IMR-90 (cell line): Measurements from ENCODE around the gene PRAME. TPM values are rescaled to one million over a fixed set of nuclear protein-coding genes. Genes with fewer than 3 reads are reported as not detected.

Experiments used
- ATAC-seq: fragments of 200-7000 bp; cut with Tn5 transposase; 2 replicates; pipeline ENCODE4 v1.9.1; 2020; ENCODE audit warnings: low read depth, mild to moderate bottlenecking, moderate library complexity
- BruUV-seq: library from RNA; stranded (reverse); fragments of 400-500 nt; replicated peaks from 2 replicates; lab custom pipeline; 2021; lab: Mats Ljungman, UMichigan
- CTCF ChIA-PET: fragments of 300-600 bp; formaldehyde crosslinking; extraction: SDS; loops from one replicate; lab custom pipeline; 2021; ENCODE audit warnings: antibody characterized with exemption; lab: Yijun Ruan, JAX
- POLR2A ChIA-PET: fragments of 300-600 bp; sonication (Branson Sonifier 250); formaldehyde crosslinking; loops from one replicate; lab custom pipeline; 2022; ENCODE audit warnings: antibody characterized with exemption; ENCODE audit not compliant: unreplicated experiment; lab: Charles Lee
- DNase-seq: peaks from one replicate; pipeline ENCODE4 v3.0.0; 2013
- H2AFZ ChIP-seq: replicated peaks from 2 replicates; pipeline ENCODE3; 2013; ENCODE audit warnings: low read length, mild to moderate bottlenecking; ENCODE audit not compliant: poor library complexity
- H2AK5ac ChIP-seq: 2 replicates; pipeline ENCODE4 v1.6.1; 2013; ENCODE audit warnings: low read depth, low read length, inconsistent platforms
- H2AK9ac ChIP-seq: replicated peaks from 2 replicates; pipeline ENCODE3; 2013; ENCODE audit warnings: mild to moderate bottlenecking, low read depth, low read length, moderate library complexity; ENCODE audit not compliant: poor library complexity
- H2BK120ac ChIP-seq: 2 replicates; pipeline ENCODE4 v1.6.1; 2013; ENCODE audit warnings: low read depth, low read length, inconsistent platforms
- H2BK15ac ChIP-seq: 3 replicates; pipeline ENCODE4 v1.6.1; 2013; ENCODE audit warnings: low read depth, low read length, inconsistent platforms
- H2BK20ac ChIP-seq: 2 replicates; pipeline ENCODE4 v1.6.1; 2013; ENCODE audit warnings: low read depth, mild to moderate bottlenecking, inconsistent platforms, low read length, moderate library complexity
- H2BK5ac ChIP-seq: 2 replicates; pipeline ENCODE4 v1.6.1; 2013; ENCODE audit warnings: mild to moderate bottlenecking, low read depth, low read length, inconsistent platforms; ENCODE audit not compliant: poor library complexity, severe bottlenecking
- H3K14ac ChIP-seq: replicated peaks from 2 replicates; pipeline ENCODE4 v1.6.1; 2013; ENCODE audit warnings: low read depth, low read length, inconsistent platforms
- H3K18ac ChIP-seq: 2 replicates; pipeline ENCODE4 v1.6.1; 2013; ENCODE audit warnings: low read depth, low read length, control low read depth
- H3K23ac ChIP-seq: 2 replicates; pipeline ENCODE4 v1.6.1; 2013; ENCODE audit warnings: low read depth, low read length, inconsistent platforms
- H3K27ac ChIP-seq: 2 replicates; pipeline ENCODE4 v1.5.1; 2013; ENCODE audit warnings: mild to moderate bottlenecking, control low read depth, low read length; ENCODE audit not compliant: insufficient read depth
- H3K27me3 ChIP-seq: 2 replicates; pipeline ENCODE4 v1.6.1; 2013; ENCODE audit warnings: low read length; ENCODE audit not compliant: control insufficient read depth, insufficient read depth
- H3K36me3 ChIP-seq: 2 replicates; pipeline ENCODE4 v1.6.1; 2013; ENCODE audit warnings: low read length, mixed read lengths; ENCODE audit not compliant: control insufficient read depth, insufficient read depth
- H3K4ac ChIP-seq: 2 replicates; pipeline ENCODE4 v1.6.1; 2013; ENCODE audit warnings: low read depth, low read length, inconsistent platforms
- H3K4me1 ChIP-seq: 2 replicates; pipeline ENCODE4 v1.6.1; 2013; ENCODE audit warnings: low read length, mixed read lengths; ENCODE audit not compliant: control insufficient read depth, insufficient read depth
- H3K4me2 ChIP-seq: 2 replicates; pipeline ENCODE4 v1.6.1; 2013; ENCODE audit warnings: low read depth, mild to moderate bottlenecking, control low read depth, low read length, moderate library complexity
- H3K4me3 ChIP-seq: 2 replicates; pipeline ENCODE4 v1.5.1; 2013; ENCODE audit warnings: low read depth, mild to moderate bottlenecking, control low read depth, low read length, moderate library complexity; ENCODE audit not compliant: insufficient read depth
- H3K56ac ChIP-seq: 2 replicates; pipeline ENCODE4 v1.6.1; 2013; ENCODE audit warnings: low read length, inconsistent platforms; ENCODE audit not compliant: insufficient read depth; ENCODE audit errors: extremely low read depth
- H3K79me1 ChIP-seq, 2 experiments: 2 replicates each; pipeline ENCODE4 v1.6.1; 2013; ENCODE audit warnings: low read length in 2 of 2, inconsistent platforms in 1 of 2, low read depth in 1 of 2
- H3K9ac ChIP-seq: 2 replicates; pipeline ENCODE4 v1.6.1; 2013; ENCODE audit warnings: low read depth, low read length, control low read depth
- H3K9me1 ChIP-seq: 2 replicates; pipeline ENCODE4 v1.6.1; 2013; ENCODE audit warnings: low read length, inconsistent platforms; ENCODE audit not compliant: insufficient read depth
- H3K9me3 ChIP-seq: 2 replicates; pipeline ENCODE4 v1.6.1; 2013; ENCODE audit warnings: low read length; ENCODE audit not compliant: control insufficient read depth, insufficient read depth
- H4K20me1 ChIP-seq: 2 replicates; pipeline ENCODE4 v1.6.1; 2013; ENCODE audit warnings: low read length, inconsistent platforms; ENCODE audit not compliant: insufficient read depth
- H4K5ac ChIP-seq: 2 replicates; pipeline ENCODE4 v1.6.1; 2013; ENCODE audit warnings: mild to moderate bottlenecking, low read depth, low read length, control low read depth
- H4K8ac ChIP-seq, 2 experiments: 2 replicates each; pipeline ENCODE4 v1.6.1; 2013; ENCODE audit warnings: low read depth in 2 of 2, low read length in 2 of 2, control low read depth in 1 of 2, inconsistent platforms in 1 of 2
- H4K91ac ChIP-seq: 2 replicates; pipeline ENCODE4 v1.6.1; 2013; ENCODE audit warnings: low read depth, low read length, inconsistent platforms; ENCODE audit not compliant: insufficient read depth
- CEBPB ChIP-seq: IDR thresholded peaks from 2 replicates; pipeline ENCODE4 v1.6.1; 2012; ENCODE audit warnings: low read depth, low read length, improper control_type of control experiment
- CHD1 ChIP-seq: IDR thresholded peaks from 2 replicates; pipeline ENCODE4 v1.6.1; 2012; ENCODE audit warnings: low read depth, low read length, improper control_type of control experiment
- FOS ChIP-seq: fragments of 150-350 bp; IDR thresholded peaks from 2 replicates; pipeline ENCODE4 v1.6.1; 2016; ENCODE audit warnings: low read depth, low read length
- MAFK ChIP-seq: IDR thresholded peaks from 2 replicates; pipeline ENCODE4 v1.6.1; 2012; ENCODE audit warnings: low read depth, low read length, improper control_type of control experiment
- NFE2L2 ChIP-seq: fragments of 150-350 bp; IDR thresholded peaks from 2 replicates; pipeline ENCODE4 v1.6.1; 2016; ENCODE audit warnings: low read depth, mild to moderate bottlenecking, low read length
- RFX5 ChIP-seq: IDR thresholded peaks from 2 replicates; pipeline ENCODE4 v1.8.0; 2012; ENCODE audit warnings: low read depth, mild to moderate bottlenecking, low read length, moderate library complexity
- SMC3 ChIP-seq: fragments of 150-350 bp; IDR thresholded peaks from 2 replicates; pipeline ENCODE4 v1.6.1; 2016; ENCODE audit warnings: low read depth, mild to moderate bottlenecking, antibody characterized with exemption, low read length, moderate library complexity
- WGBS, 2 experiments: methylation state at CpG; one replicate each; pipeline versions ENCODE4 v1.1.5 to v1.1.7; 2013; ENCODE audit warnings: missing lambda C conversion rate in 2 of 2; ENCODE audit not compliant: insufficient read length in 1 of 2; ENCODE audit errors: extremely low coverage in 2 of 2; 5-methylcytosine and 5-hydroxymethylcytosine counted together
- dilution Hi-C: fragments of 300-500 bp; cut with HindIII; formaldehyde crosslinking; loops from one replicate; pipeline ENCODE4 v1.14.3; 2018; ENCODE audit warnings: low sequenced_read_pairs; ENCODE audit not compliant: unreplicated experiment
- in situ Hi-C: fragments of 300-500 bp; cut with MboI; formaldehyde crosslinking; loops from 3 replicates; pipeline ENCODE4 v1.14.3; 2019; ENCODE audit warnings: low sequenced_read_pairs, inconsistent platforms, mixed read lengths
- intact Hi-C: fragments of 100-400 bp; cut with micrococcal nuclease; formaldehyde crosslinking; loops from 2 replicates; pipeline ENCODE4 v1.10.0; 2022
- polyA plus RNA-seq, 3 experiments: library from polyadenylated mRNA; depleted of rRNA; stranded (reverse); fragments of >200 nt; gene quantifications; 2 replicates each; pipeline ENCODE4 v1.2.3, GENCODE V29; 2012; ENCODE audit warnings: low replicate concordance in 1 of 3
- total RNA-seq: library from RNA; depleted of rRNA; stranded (reverse); fragments of >200 nt; gene quantifications from 2 replicates; pipeline ENCODE4 v1.2.3, GENCODE V29; 2012
- TF ChIP-seq, protein P1 (sequence below): conservative IDR thresholded peaks from 2 replicates; pipeline ENCODE4 v1.5.1; 2012; ENCODE audit warnings: mild to moderate bottlenecking, low read depth, low read length, improper control_type of control experiment

Gene PRAME
- total and polyA plus RNA-seq, 2 of the 4 experiments (the other 2 are of a cell fraction): not detected

DNA sequence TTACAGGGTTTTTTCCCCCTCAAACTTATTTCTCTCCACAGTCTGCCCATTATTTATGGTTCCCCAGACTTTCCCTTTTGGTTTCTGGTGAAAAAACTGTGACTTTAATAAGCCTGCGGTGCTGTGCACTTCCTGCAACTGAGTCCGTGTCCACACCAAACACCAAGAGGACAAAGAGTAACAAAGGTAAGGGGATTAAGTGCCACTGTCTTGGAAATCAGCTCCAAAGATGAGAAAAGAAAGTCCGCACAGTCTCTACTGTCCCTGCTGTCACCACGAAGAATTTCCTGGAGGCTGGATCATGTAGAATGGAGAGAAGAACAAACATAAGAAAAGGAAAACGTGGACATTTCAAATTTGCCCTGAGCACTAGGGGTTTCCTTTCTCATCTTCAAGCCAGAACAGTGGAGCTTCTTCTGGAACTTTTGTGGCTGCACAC, 17.9 kb upstream of the PRAME start:
- Histone ChIP-seq H3K4me1 (no peaks in the 10 kb centered on the region), H3K27ac (no peak overlapping the region), H2AK9ac (no peak overlapping the region), H4K20me1 (no peaks in the 10 kb centered on the region), H2BK15ac (no peak overlapping the region), H3K23ac (no peak overlapping the region), H3K9me3 (no peaks in the 10 kb centered on the region), H2BK20ac (no peak overlapping the region), H2BK5ac (no peak overlapping the region), H3K18ac (no peak overlapping the region), H3K4ac (no peak overlapping the region), H4K8ac (no peak overlapping the region), H3K79me1 (no peaks in the 10 kb centered on the region), H2AK5ac (no peak overlapping the region), H3K9me1 (no peaks in the 10 kb centered on the region), H4K5ac (no peak overlapping the region), H3K36me3 (no peaks in the 10 kb centered on the region), H3K4me2 (no peak overlapping the region), H3K27me3 (peaks cover 6% of the 10 kb centered on the region), H3K56ac (no peak overlapping the region), H3K14ac (no peak overlapping the region), H3K9ac (no peak overlapping the region), H4K91ac (no peak overlapping the region), H3K4me3 (no peak overlapping the region), H2BK120ac (no peak overlapping the region), H2AFZ (no peak overlapping the region)
- POLR2A ChIA-PET: no interaction called here
- intact Hi-C loops: no loop called here
- DNase-seq: no peak
- CTCF ChIA-PET: interaction anchor here (1.7 to 4.1 kb wide), 2 partner anchors 11 to 16 kb away, joined by 7 to 51 read pairs; no protein-coding TSS in a partner anchor
- in situ Hi-C loops: loop anchor here (10.0 kb wide), 1 partner anchor 112 kb away; no protein-coding TSS in a partner anchor
- TF ChIP-seq NFE2L2 (no peak), RFX5 (no peak), FOS (no peak), CHD1 (no peak), CEBPB (no peak), SMC3 (no peak), MAFK (no peak)
- TF ChIP-seq, protein P1, sequence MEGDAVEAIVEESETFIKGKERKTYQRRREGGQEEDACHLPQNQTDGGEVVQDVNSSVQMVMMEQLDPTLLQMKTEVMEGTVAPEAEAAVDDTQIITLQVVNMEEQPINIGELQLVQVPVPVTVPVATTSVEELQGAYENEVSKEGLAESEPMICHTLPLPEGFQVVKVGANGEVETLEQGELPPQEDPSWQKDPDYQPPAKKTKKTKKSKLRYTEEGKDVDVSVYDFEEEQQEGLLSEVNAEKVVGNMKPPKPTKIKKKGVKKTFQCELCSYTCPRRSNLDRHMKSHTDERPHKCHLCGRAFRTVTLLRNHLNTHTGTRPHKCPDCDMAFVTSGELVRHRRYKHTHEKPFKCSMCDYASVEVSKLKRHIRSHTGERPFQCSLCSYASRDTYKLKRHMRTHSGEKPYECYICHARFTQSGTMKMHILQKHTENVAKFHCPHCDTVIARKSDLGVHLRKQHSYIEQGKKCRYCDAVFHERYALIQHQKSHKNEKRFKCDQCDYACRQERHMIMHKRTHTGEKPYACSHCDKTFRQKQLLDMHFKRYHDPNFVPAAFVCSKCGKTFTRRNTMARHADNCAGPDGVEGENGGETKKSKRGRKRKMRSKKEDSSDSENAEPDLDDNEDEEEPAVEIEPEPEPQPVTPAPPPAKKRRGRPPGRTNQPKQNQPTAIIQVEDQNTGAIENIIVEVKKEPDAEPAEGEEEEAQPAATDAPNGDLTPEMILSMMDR: no peak
- 38% methylated on average over 2 of the region's 5 CpGs; no CpG with 5 or more reads in 1 of the 2 experiments for WGBS, 2 experiments
- ATAC-seq: no peak
- dilution Hi-C loops: no loop called here
- BruUV-seq: no TSS peak
